Kidney (tissue), 14 donors: ENCODE data around the gene PIEZO2. TPM values are rescaled to one million over a fixed set of nuclear protein-coding genes. Genes with fewer than 3 reads are reported as not detected.
"Not testable (repeated sequence)": the region's sequence is repeated elsewhere in the genome, so short reads cannot be mapped to it uniquely, and the experiment has no call there.

Experiments
- DNase-seq, 5 donors: peaks; one replicate each; pipeline ENCODE4 v3.0.0-alpha.2; 2013 to 2020
- FAIRE-seq: peaks from 2 replicates; lab custom pipeline; 2012; peaks lifted over from hg19 to GRCh38; lab: Jason Lieb, UNC
- H3K27ac ChIP-seq, 2 donors: one replicate each; pipeline ENCODE4 v1.7.0; 2013; ENCODE audit warnings: low read depth in 2 of 2, low read length in 2 of 2, inconsistent platforms in 1 of 2
- H3K27me3 ChIP-seq: one replicate; pipeline ENCODE4 v1.7.1; 2013; ENCODE audit warnings: low read length, inconsistent platforms; ENCODE audit not compliant: control insufficient read depth, insufficient read depth
- H3K36me3 ChIP-seq, 3 donors: one replicate each; pipeline versions ENCODE4 v1.7.0 to v1.7.1; 2013; ENCODE audit warnings: low read length in 3 of 3, control low read depth in 1 of 3, inconsistent platforms in 1 of 3; ENCODE audit not compliant: insufficient read depth in 3 of 3, control insufficient read depth in 2 of 3
- H3K4me1 ChIP-seq, 3 donors: one replicate each; pipeline versions ENCODE4 v1.7.0 to v1.7.1; 2013; ENCODE audit warnings: low read length in 3 of 3, inconsistent platforms in 1 of 3, low read depth in 1 of 3; ENCODE audit not compliant: control insufficient read depth in 2 of 3, insufficient read depth in 2 of 3
- H3K4me3 ChIP-seq, 3 donors: one replicate each; pipeline versions ENCODE4 v1.7.0 to v1.8.1; 2013; ENCODE audit warnings: low read length in 3 of 3, control low read depth in 1 of 3, inconsistent platforms in 1 of 3
- H3K9ac ChIP-seq, 3 donors: one replicate each; pipeline versions ENCODE4 v1.7.0 to v1.7.1; 2013; ENCODE audit warnings: low read length in 3 of 3, control low read depth in 1 of 3, inconsistent platforms in 1 of 3
- H3K9me3 ChIP-seq, 3 donors: one replicate each; pipeline versions ENCODE4 v1.7.0 to v1.7.1; 2013; ENCODE audit warnings: low read length in 3 of 3, control low read depth in 1 of 3, inconsistent platforms in 1 of 3; ENCODE audit not compliant: control insufficient read depth in 2 of 3, insufficient read depth in 1 of 3
- CTCF ChIP-seq: IDR thresholded peaks from 3 replicates; pipeline ENCODE4 v1.5.1; 2012; ENCODE audit warnings: mild to moderate bottlenecking, moderate library complexity, borderline replicate concordance; ENCODE audit not compliant: insufficient read depth; ENCODE audit errors: extremely low read depth
- intact Hi-C: fragments of 100-400 bp; cut with DNase I; formaldehyde crosslinking; loops from one replicate; pipeline ENCODE4 v1.11.1; 2022
- polyA plus RNA-seq: library from polyadenylated mRNA; stranded (reverse); fragments of 350-450 nt; fragmentation: Illumina TruSeq; extraction: RNeasy Lipid Tissue Mini Kit (QIAGEN cat#74804); gene quantifications from one replicate; pipeline ENCODE4 v1.2.3, GENCODE V29; 2014; ENCODE audit warnings: low read depth, low replicate concordance; ENCODE audit not compliant: insufficient read depth
- total RNA-seq: library from RNA; stranded (reverse); fragmentation: NEBNext Ultra II Directional; extraction: Animal tissue kit (Norgen Biotek cat#: 25700); gene quantifications from one replicate; pipeline ENCODE4 v1.2.1, GENCODE V29; 2021
- donor health status: control.
- donor health status: control.
- donor health status: control.
- donor health status: control.
- donor health status: control.
- donor health status: DM: yes; HTN: yes; CAD: no.
- donor health status: Normal renal cell carcinoma (clear cell type).

The PIEZO2 gene
- total and polyA plus RNA-seq, 2 donors from 2014 or later: 1.1 to 4.1 TPM

- H3K27ac ChIP-seq: no peak overlapping the region
- intact Hi-C loops: no loop called here
- TF ChIP-seq CTCF: no peak
- DNase-seq: no peak
- no peak overlapping the region for H3K4me3 ChIP-seq
- H3K36me3 ChIP-seq: no peaks in the 10 kb centered on the region
- no peaks in the 10 kb centered on the region for H3K27me3 ChIP-seq
- no peak overlapping the region for H3K9ac ChIP-seq
- H3K9me3 ChIP-seq: no peaks in the 10 kb centered on the region
- FAIRE-seq: no peak
- H3K4me1 ChIP-seq: peaks cover 0 to 4% (median 0%) of the 10 kb centered on the region in 3 donors
Measured at GRCh38 chr18:10924290-10924689, 225.1 kb downstream of the PIEZO2 start.

DNA sequence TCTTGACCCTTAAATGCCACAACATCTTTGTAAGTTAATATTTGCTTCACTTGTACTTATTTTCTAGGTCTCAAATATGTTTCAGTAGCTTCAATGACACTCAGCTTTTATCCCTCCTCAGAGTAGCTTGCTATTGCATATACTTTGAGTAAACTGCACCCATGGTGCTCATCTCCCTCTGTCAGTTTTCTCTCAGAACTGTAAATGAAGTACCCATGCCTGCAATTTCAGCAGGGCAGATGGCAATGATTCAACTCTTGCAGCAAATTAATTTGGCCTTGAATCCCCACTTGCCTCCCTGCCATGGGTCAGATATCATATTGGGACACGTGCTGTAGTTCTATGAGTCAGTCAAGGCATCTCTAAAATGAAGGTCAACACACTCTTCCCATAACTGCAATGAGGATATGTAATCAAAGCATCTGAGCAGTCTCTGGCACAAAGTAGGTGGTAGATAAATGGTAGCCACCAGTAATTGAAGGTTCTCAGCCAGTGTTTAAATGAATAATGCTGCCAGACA, 225.8 kb downstream of the PIEZO2 start:
- Histone ChIP-seq H3K4me3 (no peak overlapping the region), H3K9me3 (no peaks in the 10 kb centered on the region), H3K27ac (no peak overlapping the region), H3K36me3 (no peaks in the 10 kb centered on the region), H3K9ac (no peak overlapping the region), H3K27me3 (no peaks in the 10 kb centered on the region), H3K4me1 (peaks cover 0 to under 1% (median 0%) of the 10 kb centered on the region in 3 donors)
- DNase-seq (no peak), FAIRE-seq (no peak)
- intact Hi-C loops: no loop called here
- no peak for TF ChIP-seq CTCF

- H3K9me3 ChIP-seq: no peaks in the 10 kb centered on the region
- no peak for DNase-seq
- FAIRE-seq: no peak
- H3K36me3 ChIP-seq: no peaks in the 10 kb centered on the region
- H3K4me3 ChIP-seq: no peak overlapping the region
- TF ChIP-seq CTCF: no peak
- H3K27ac ChIP-seq: no peak overlapping the region
- intact Hi-C loops: no loop called here
- no peaks in the 10 kb centered on the region for H3K27me3 ChIP-seq
- H3K4me1 ChIP-seq: no peaks in the 10 kb centered on the region
- no peak overlapping the region for H3K9ac ChIP-seq
Measured at GRCh38 chr18:10923141-10923540, 226.2 kb downstream of the PIEZO2 start.

DNA sequence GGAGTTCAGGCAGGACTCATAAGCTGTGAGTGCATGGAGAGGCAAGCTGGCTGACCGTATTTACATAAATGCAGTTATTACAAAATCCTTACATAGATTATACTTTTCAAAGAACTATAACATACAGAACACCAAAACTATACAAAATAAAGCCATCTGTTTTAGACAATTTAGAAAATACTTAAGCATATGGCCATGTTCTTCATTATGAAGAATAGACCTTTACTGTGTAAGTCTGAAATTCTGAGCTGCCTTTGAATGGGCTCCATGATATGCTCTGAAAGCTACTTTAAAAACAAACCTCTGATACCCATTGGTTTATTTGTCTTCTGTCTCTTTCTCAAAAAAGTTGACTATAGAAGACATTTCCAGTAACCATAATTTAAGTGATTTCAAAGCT, 226.7 kb downstream of the PIEZO2 start:
- FAIRE-seq, H3K4me3 ChIP-seq, H3K27me3 ChIP-seq, H3K36me3 ChIP-seq, DNase-seq, intact Hi-C loops, H3K9ac ChIP-seq, H3K27ac ChIP-seq, H3K4me1 ChIP-seq, H3K9me3 ChIP-seq: not testable (repeated sequence)

DNA sequence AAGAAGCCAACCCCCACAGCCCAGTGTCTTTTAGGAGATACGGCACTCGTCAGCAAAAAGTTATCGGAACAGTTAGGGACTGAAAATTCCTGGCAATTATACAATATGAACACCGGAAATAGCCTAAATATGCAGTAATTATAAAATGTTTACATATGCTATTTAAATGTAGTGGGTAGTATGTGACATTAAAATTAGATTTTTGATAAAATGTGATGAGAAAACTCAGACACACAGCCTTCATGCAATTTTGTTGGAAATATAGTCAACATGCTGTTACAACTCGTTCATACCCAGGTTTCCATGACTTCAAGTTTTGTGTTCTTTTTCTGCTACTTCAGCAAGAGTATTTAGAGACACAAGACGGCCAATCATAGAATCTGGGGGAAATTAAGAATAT, 229.1 kb downstream of the PIEZO2 start:
- H3K9me3 ChIP-seq, H3K4me1 ChIP-seq, H3K36me3 ChIP-seq, H3K27me3 ChIP-seq, H3K4me3 ChIP-seq, intact Hi-C loops, FAIRE-seq, DNase-seq, H3K9ac ChIP-seq, H3K27ac ChIP-seq: not testable (repeated sequence)
